ENCODE results near the gene PPP1R3G. TPM values are rescaled to one million over a fixed set of nuclear protein-coding genes. Genes with fewer than 3 reads are reported as not detected.
A peak's percentile ranks its signal among the peaks of the same experiment; 100 is the strongest.

Gene PPP1R3G
- total RNA-seq, 1 experiment from 2014 or later, result not detected

GRCh38 chr6:5126214-5126613 is 41.1 kb downstream of the PPP1R3G start:
- Histone ChIP-seq H3K9ac (ENCODE audit: low read length) (no peak overlapping the region), H3K9me2 (replicated peaks; ENCODE audit: insufficient read depth, low read length) (no peaks in the 10 kb centered on the region), H3K9me3 (ENCODE audit: low read length) (peaks cover 3% of the 10 kb centered on the region; the same call in 1 of the 2 replicates), H3K4me3 (ENCODE audit: low read length) (no peak overlapping the region), H4K20me1 (ENCODE audit: insufficient read depth, low read depth, low read length) (no peaks in the 10 kb centered on the region; the same call in 1 of the 2 replicates), H3K27ac (ENCODE audit: low read length) (no peak overlapping the region), H3K27me3 (ENCODE audit: low read length) (no peaks in the 10 kb centered on the region), H3K4me1 (ENCODE audit: low read length) (peaks cover 8% of the 10 kb centered on the region), H3K4me2 (ENCODE audit: low read depth, low read length, poor library complexity, severe bottlenecking) (no peak overlapping the region), H3K79me2 (ENCODE audit: low read length) (no peaks in the 10 kb centered on the region), H2AFZ (ENCODE audit: low read length) (no peak overlapping the region), H3K36me3 (ENCODE audit: insufficient read depth, low read length) (no peaks in the 10 kb centered on the region)
- DNase-seq, result no peak

GRCh38 chr6:5127106-5127687 is 42.1 kb downstream of the PPP1R3G start:
- no peaks in the 10 kb centered on the region for H3K79me2 ChIP-seq (ENCODE audit: low read length)
- no peak overlapping the region for H3K9ac ChIP-seq (ENCODE audit: low read length)
- H4K20me1 ChIP-seq (ENCODE audit: insufficient read depth, low read depth, low read length), result no peaks in the 10 kb centered on the region; the same call in 1 of the 2 replicates
- H3K4me3 ChIP-seq (ENCODE audit: low read length), result no peak overlapping the region
- DNase-seq, result no peak
- no peaks in the 10 kb centered on the region for H3K27me3 ChIP-seq (ENCODE audit: low read length)
- H3K9me3 ChIP-seq (ENCODE audit: low read length), result no peaks in the 10 kb centered on the region; the same call in 1 of the 2 replicates
- no peaks in the 10 kb centered on the region for H3K9me2 ChIP-seq (replicated peaks; ENCODE audit: insufficient read depth, low read length)
- no peak overlapping the region for H3K4me2 ChIP-seq (ENCODE audit: low read depth, low read length, poor library complexity, severe bottlenecking)
- no peaks in the 10 kb centered on the region for H3K36me3 ChIP-seq (ENCODE audit: insufficient read depth, low read length)
- peaks cover 8% of the 10 kb centered on the region for H3K4me1 ChIP-seq (ENCODE audit: low read length)
- H2AFZ ChIP-seq (ENCODE audit: low read length), result no peak overlapping the region
- no peak overlapping the region for H3K27ac ChIP-seq (ENCODE audit: low read length)

GRCh38 chr6:5128351-5128750 is 43.2 kb downstream of the PPP1R3G start:
- Histone ChIP-seq H3K27ac (ENCODE audit: low read length) (no peak overlapping the region), H2AFZ (ENCODE audit: low read length) (no peak overlapping the region), H3K4me3 (ENCODE audit: low read length) (no peak overlapping the region), H3K9me3 (ENCODE audit: low read length) (no peaks in the 10 kb centered on the region), H4K20me1 (ENCODE audit: insufficient read depth, low read depth, low read length) (peaks cover 1% of the 10 kb centered on the region; the same call in 1 of the 2 replicates), H3K79me2 (ENCODE audit: low read length) (no peaks in the 10 kb centered on the region), H3K4me2 (ENCODE audit: low read depth, low read length, poor library complexity, severe bottlenecking) (no peak overlapping the region), H3K9ac (ENCODE audit: low read length) (no peak overlapping the region), H3K9me2 (replicated peaks; ENCODE audit: insufficient read depth, low read length) (no peaks in the 10 kb centered on the region), H3K27me3 (ENCODE audit: low read length) (no peaks in the 10 kb centered on the region), H3K4me1 (ENCODE audit: low read length) (peaks cover 13% of the 10 kb centered on the region), H3K36me3 (ENCODE audit: insufficient read depth, low read length) (no peaks in the 10 kb centered on the region)
- no peak for DNase-seq

GRCh38 chr6:5130135-5130866 is 45.2 kb downstream of the PPP1R3G start:
- Histone ChIP-seq H4K20me1 (ENCODE audit: insufficient read depth, low read depth, low read length) (peaks cover 10% of the 10 kb centered on the region; the same call in 1 of the 2 replicates), H3K9me2 (replicated peaks; ENCODE audit: insufficient read depth, low read length) (no peaks in the 10 kb centered on the region), H3K79me2 (ENCODE audit: low read length) (no peaks in the 10 kb centered on the region), H3K9me3 (ENCODE audit: low read length) (no peaks in the 10 kb centered on the region), H3K9ac (ENCODE audit: low read length) (no peak overlapping the region), H3K36me3 (ENCODE audit: insufficient read depth, low read length) (no peaks in the 10 kb centered on the region), H3K4me3 (ENCODE audit: low read length) (no peak overlapping the region), H3K4me1 (ENCODE audit: low read length) (peaks cover 13% of the 10 kb centered on the region), H2AFZ (ENCODE audit: low read length) (no peak overlapping the region), H3K27ac (ENCODE audit: low read length) (no peak overlapping the region), H3K27me3 (ENCODE audit: low read length) (no peaks in the 10 kb centered on the region), H3K4me2 (ENCODE audit: low read depth, low read length, poor library complexity, severe bottlenecking) (no peak overlapping the region)
- DNase-seq, result no peak

GRCh38 chr6:5132731-5133130 is 47.6 kb downstream of the PPP1R3G start:
- Histone ChIP-seq H3K9me2 (replicated peaks; ENCODE audit: insufficient read depth, low read length) (no peaks in the 10 kb centered on the region), H3K27me3 (ENCODE audit: low read length) (no peaks in the 10 kb centered on the region), H3K79me2 (ENCODE audit: low read length) (no peaks in the 10 kb centered on the region), H3K9ac (ENCODE audit: low read length) (no peak overlapping the region), H4K20me1 (ENCODE audit: insufficient read depth, low read depth, low read length) (peaks cover 10% of the 10 kb centered on the region; the same call in 1 of the 2 replicates), H3K9me3 (ENCODE audit: low read length) (no peaks in the 10 kb centered on the region), H3K4me2 (ENCODE audit: low read depth, low read length, poor library complexity, severe bottlenecking) (no peak overlapping the region), H3K27ac (ENCODE audit: low read length) (no peak overlapping the region), H3K4me3 (ENCODE audit: low read length) (no peak overlapping the region), H3K36me3 (ENCODE audit: insufficient read depth, low read length) (no peaks in the 10 kb centered on the region), H3K4me1 (ENCODE audit: low read length) (peaks cover 13% of the 10 kb centered on the region), H2AFZ (ENCODE audit: low read length) (no peak overlapping the region)
- DNase-seq, result no peak

GRCh38 chr6:5133943-5134342 is 48.8 kb downstream of the PPP1R3G start:
- Histone ChIP-seq H3K27ac (ENCODE audit: low read length) (no peak overlapping the region), H3K4me1 (ENCODE audit: low read length) (peaks cover 7% of the 10 kb centered on the region), H3K9me3 (ENCODE audit: low read length) (no peaks in the 10 kb centered on the region), H4K20me1 (ENCODE audit: insufficient read depth, low read depth, low read length) (peaks cover 10% of the 10 kb centered on the region; the same call in 1 of the 2 replicates), H3K4me2 (ENCODE audit: low read depth, low read length, poor library complexity, severe bottlenecking) (no peak overlapping the region), H3K9me2 (replicated peaks; ENCODE audit: insufficient read depth, low read length) (no peaks in the 10 kb centered on the region), H3K79me2 (ENCODE audit: low read length) (no peaks in the 10 kb centered on the region), H2AFZ (ENCODE audit: low read length) (no peak overlapping the region), H3K4me3 (ENCODE audit: low read length) (no peak overlapping the region), H3K27me3 (ENCODE audit: low read length) (no peaks in the 10 kb centered on the region), H3K9ac (ENCODE audit: low read length) (no peak overlapping the region), H3K36me3 (ENCODE audit: insufficient read depth, low read length) (no peaks in the 10 kb centered on the region)
- DNase-seq, result no peak

GRCh38 chr6:5135788-5136376 is 50.7 kb downstream of the PPP1R3G start:
- H3K9ac ChIP-seq (ENCODE audit: low read length), result no peak overlapping the region
- no peak overlapping the region for H3K27ac ChIP-seq (ENCODE audit: low read length)
- no peak overlapping the region for H2AFZ ChIP-seq (ENCODE audit: low read length)
- no peaks in the 10 kb centered on the region for H3K36me3 ChIP-seq (ENCODE audit: insufficient read depth, low read length)
- H3K79me2 ChIP-seq (ENCODE audit: low read length), result no peaks in the 10 kb centered on the region
- H3K9me2 ChIP-seq (replicated peaks; ENCODE audit: insufficient read depth, low read length), result no peaks in the 10 kb centered on the region
- H3K9me3 ChIP-seq (ENCODE audit: low read length), result no peaks in the 10 kb centered on the region
- DNase-seq, result peak; percentile 76
- peaks cover 20% of the 10 kb centered on the region; the same call in 1 of the 2 replicates for H4K20me1 ChIP-seq (ENCODE audit: insufficient read depth, low read depth, low read length)
- H3K4me3 ChIP-seq (ENCODE audit: low read length), result no peak overlapping the region
- peaks cover 15% of the 10 kb centered on the region for H3K4me1 ChIP-seq (ENCODE audit: low read length)
- H3K4me2 ChIP-seq (ENCODE audit: low read depth, low read length, poor library complexity, severe bottlenecking), result no peak overlapping the region
- no peaks in the 10 kb centered on the region for H3K27me3 ChIP-seq (ENCODE audit: low read length)

GRCh38 chr6:5136851-5137250 is 51.7 kb downstream of the PPP1R3G start:
- Histone ChIP-seq H3K4me1 (ENCODE audit: low read length) (peaks cover 17% of the 10 kb centered on the region), H3K4me2 (ENCODE audit: low read depth, low read length, poor library complexity, severe bottlenecking) (no peak overlapping the region), H3K9me2 (replicated peaks; ENCODE audit: insufficient read depth, low read length) (no peaks in the 10 kb centered on the region), H3K27ac (ENCODE audit: low read length) (no peak overlapping the region), H3K79me2 (ENCODE audit: low read length) (no peaks in the 10 kb centered on the region), H3K9ac (ENCODE audit: low read length) (no peak overlapping the region), H3K9me3 (ENCODE audit: low read length) (no peaks in the 10 kb centered on the region), H2AFZ (ENCODE audit: low read length) (no peak overlapping the region), H4K20me1 (ENCODE audit: insufficient read depth, low read depth, low read length) (peaks cover 25% of the 10 kb centered on the region; the same call in 1 of the 2 replicates), H3K4me3 (ENCODE audit: low read length) (no peak overlapping the region), H3K36me3 (ENCODE audit: insufficient read depth, low read length) (no peaks in the 10 kb centered on the region), H3K27me3 (ENCODE audit: low read length) (no peaks in the 10 kb centered on the region)
- no peak for DNase-seq
